Measurements from ENCODE around the gene SLC11A2. TPM values are rescaled to one million over a fixed set of nuclear protein-coding genes. Genes with fewer than 3 reads are reported as not detected.
"Not testable (repeated sequence)": the region's sequence is repeated elsewhere in the genome, so short reads cannot be mapped to it uniquely, and the experiment has no call there.

The SLC11A2 gene
- total and polyA plus RNA-seq, 12 donors = 10.7 to 31.3 (median 21.5) TPM

- Histone ChIP-seq H3K27me3 (no peaks in the 10 kb centered on the region), H3K36me3 (peaks cover 0 to 39% (median 8%) of the 10 kb centered on the region in 9 donors), H3K4me1 (peaks cover 6 to 55% (median 35%) of the 10 kb centered on the region in 9 donors), H3K9me3 (peaks cover 0 to 8% (median 0%) of the 10 kb centered on the region in 11 donors), H3K27ac (peak overlapping the region in 4 of 10 donors; percentile 23 to 85 (median 76)), H3K4me3 (no peak overlapping the region)
- WGBS, 2 donors = 94 to 95% methylated on average over 2 of the region's 2 CpGs
- ATAC-seq (no peak), DNase-seq (no peak)
- intact Hi-C loops (cut with DNase I) = loop anchor here in 2 of 10 donors (2.0 to 5.0 kb wide), 2 partner anchors 53 to 106 kb away; no protein-coding TSS in a partner anchor
- TF ChIP-seq CTCF (IDR thresholded peaks at IDR 0.05) = no peak
Observed at GRCh38 chr12:50933459-50934124, 92.6 kb downstream of the SLC11A2 start.

GRCh38 chr12:50932787-50933280 lies 93.3 kb downstream of the SLC11A2 start:
- Histone ChIP-seq H3K9me3 (peaks cover 0 to 7% (median 0%) of the 10 kb centered on the region in 11 donors), H3K36me3 (peaks cover 0 to 39% (median 8%) of the 10 kb centered on the region in 9 donors), H3K27me3 (no peaks in the 10 kb centered on the region), H3K27ac (peak overlapping the region in 3 of 10 donors; percentile 23 to 84 (median 50)), H3K4me1 (peaks cover 6 to 62% (median 43%) of the 10 kb centered on the region in 9 donors), H3K4me3 (no peak overlapping the region)
- 72 to 75% methylated on average over 2 of the region's 2 CpGs for WGBS, 2 donors
- no peak for TF ChIP-seq CTCF (IDR thresholded peaks at IDR 0.05)
- no peak for ATAC-seq
- no peak for DNase-seq
- intact Hi-C loops (cut with DNase I) = loop anchor here in 1 of 10 donors (5.0 kb wide), 1 partner anchor 106 kb away; no protein-coding TSS in a partner anchor

- DNase-seq, H3K4me3 ChIP-seq, ATAC-seq, H3K27ac ChIP-seq, H3K9me3 ChIP-seq, H3K27me3 ChIP-seq: not testable (repeated sequence)
- WGBS, 2 donors = 94 to 95% methylated on average over 12 of the region's 12 CpGs
- peaks cover 0 to 39% (median 8%) of the 10 kb centered on the region in 9 donors for H3K36me3 ChIP-seq
- H3K4me1 ChIP-seq = peaks cover 6 to 82% (median 63%) of the 10 kb centered on the region in 9 donors
- intact Hi-C loops (cut with DNase I) = loop anchor here in 1 of 10 donors (5.0 kb wide), 1 partner anchor 103 kb away; no protein-coding TSS in a partner anchor
Observed at GRCh38 chr12:50930477-50930876, 95.7 kb downstream of the SLC11A2 start.

- H3K36me3 ChIP-seq = peaks cover 0 to 39% (median 8%) of the 10 kb centered on the region in 9 donors
- DNase-seq (no peak), ATAC-seq (no peak)
- no peak for TF ChIP-seq CTCF (IDR thresholded peaks at IDR 0.05)
- WGBS, 2 donors = 95% methylated on average over 3 of the region's 3 CpGs
- no peak overlapping the region for H3K27ac ChIP-seq
- intact Hi-C loops (cut with DNase I) = loop anchor here in 4 of 10 donors (5.0 to 10.0 kb wide), 3 partner anchors 55 to 103 kb away; no protein-coding TSS in a partner anchor
- no peak overlapping the region for H3K4me3 ChIP-seq
- H3K4me1 ChIP-seq = peaks cover 6 to 75% (median 57%) of the 10 kb centered on the region in 9 donors
- H3K27me3 ChIP-seq = no peaks in the 10 kb centered on the region
- no peaks in the 10 kb centered on the region for H3K9me3 ChIP-seq
Observed at GRCh38 chr12:50929831-50930230, 96.4 kb downstream of the SLC11A2 start.

Other genes starting within 250 kb of the SLC11A2 start
- gene TMPRSS12, start 183.5 kb downstream of the SLC11A2 start, total RNA-seq = not detected
- gene TMPRSS12, start 183.5 kb downstream of the SLC11A2 start, polyA plus RNA-seq = not detected
- gene HIGD1C, start 73.8 kb downstream of the SLC11A2 start, total RNA-seq = not detected
- not detected for gene HIGD1C, start 73.8 kb downstream of the SLC11A2 start, polyA plus RNA-seq
- gene LETMD1, start 21.9 kb upstream of the SLC11A2 start, total RNA-seq = 10 to 100 TPM; 17.3 to 27.3 (median 22.3) TPM
- gene LETMD1, start 21.9 kb upstream of the SLC11A2 start, polyA plus RNA-seq = 10 to 100 TPM; 22.7 to 25.8 TPM
- 10 to 100 TPM; 13.7 to 25.3 (median 16.1) TPM for gene CSRNP2, start 57.2 kb upstream of the SLC11A2 start, total RNA-seq
- 10 to 100 TPM in 1 of 2 donors, 1 to 10 TPM in 1; 7.7 to 12.9 TPM for gene CSRNP2, start 57.2 kb upstream of the SLC11A2 start, polyA plus RNA-seq
- 10 to 100 TPM; 19.3 to 30.9 (median 25.5) TPM for gene TFCP2, start 146.8 kb upstream of the SLC11A2 start, total RNA-seq
- 10 to 100 TPM in 1 of 2 donors, 1 to 10 TPM in 1; 8.7 to 12.0 TPM for gene TFCP2, start 146.8 kb upstream of the SLC11A2 start, polyA plus RNA-seq
- gene POU6F1, start 191.7 kb upstream of the SLC11A2 start, total RNA-seq = 10 to 100 TPM in 1 of 10 donors, 1 to 10 TPM in 9; 4.9 to 13.9 (median 7.8) TPM
- 10 to 100 TPM in 1 of 2 donors, 1 to 10 TPM in 1; 4.1 to 10.1 TPM for gene POU6F1, start 191.7 kb upstream of the SLC11A2 start, polyA plus RNA-seq
- 100 to 1,000 TPM; 140 to 185 (median 165) TPM for gene DAZAP2, start 212.4 kb upstream of the SLC11A2 start, total RNA-seq
- gene DAZAP2, start 212.4 kb upstream of the SLC11A2 start, polyA plus RNA-seq = 100 to 1,000 TPM in 1 of 2 donors, 10 to 100 TPM in 1; 39.7 to 228 TPM
- 1 to 10 TPM; 2.0 to 6.9 (median 3.5) TPM for gene SMAGP, start 244.0 kb upstream of the SLC11A2 start, total RNA-seq
- 1 to 10 TPM; 3.6 to 7.3 TPM for gene SMAGP, start 244.0 kb upstream of the SLC11A2 start, polyA plus RNA-seq